Measurements from ENCODE around the gene AGT.
"Not testable (repeated sequence)": the region's sequence is repeated elsewhere in the genome, so short reads cannot be mapped to it uniquely, and the experiment has no call there.

Gene AGT

GRCh38 chr1:230706887-230707731 is 6.8 kb downstream of the AGT start:
- DNase-seq: no peak

GRCh38 chr1:230706020-230706699 is 7.8 kb downstream of the AGT start:
- DNase-seq: no peak

- no peak for DNase-seq
Observed at GRCh38 chr1:230705289-230706019, 8.5 kb downstream of the AGT start.

- no peak for DNase-seq
Observed at GRCh38 chr1:230704830-230705229, 9.1 kb downstream of the AGT start.

GRCh38 chr1:230703679-230704385 is 10.1 kb downstream of the AGT start:
- DNase-seq: no peak

GRCh38 chr1:230702934-230703678 is 10.8 kb downstream of the AGT start:
- no peak for DNase-seq

- no peak for DNase-seq
Observed at GRCh38 chr1:230701895-230702768, 11.8 kb downstream of the AGT start.

GRCh38 chr1:230701434-230701833 is 12.5 kb downstream of the AGT start:
- no peak for DNase-seq

- DNase-seq: no peak
Observed at GRCh38 chr1:230700132-230700531, 13.8 kb downstream of the AGT start.

GRCh38 chr1:230699716-230700115 is 14.2 kb downstream of the AGT start:
- no peak for DNase-seq

- not testable (repeated sequence) for DNase-seq
Observed at GRCh38 chr1:230698964-230699363, 15.0 kb downstream of the AGT start.

GRCh38 chr1:230698130-230698529 is 15.8 kb downstream of the AGT start:
- DNase-seq: no peak

GRCh38 chr1:230696722-230697437 is 17.0 kb downstream of the AGT start:
- no peak for DNase-seq

GRCh38 chr1:230696218-230696617 is 17.7 kb downstream of the AGT start:
- DNase-seq: no peak

GRCh38 chr1:230694991-230695390 is 18.9 kb downstream of the AGT start:
- no peak for DNase-seq

GRCh38 chr1:230694464-230694863 is 19.5 kb downstream of the AGT start:
- DNase-seq: no peak

- no peak for DNase-seq
Observed at GRCh38 chr1:230693777-230694176, 20.1 kb downstream of the AGT start.

- no peak for DNase-seq
Observed at GRCh38 chr1:230693221-230693620, 20.7 kb downstream of the AGT start.

GRCh38 chr1:230691615-230692014 is 22.3 kb downstream of the AGT start:
- no peak for DNase-seq

GRCh38 chr1:230690101-230690500 is 23.8 kb downstream of the AGT start:
- no peak for DNase-seq

- DNase-seq: no peak
Observed at GRCh38 chr1:230686747-230687146, 27.2 kb downstream of the AGT start.

All from NCI-H524 treated with DMSO at 0.1 percent for 48 hours (cell line).